SU-DHL-6 (cell line): ENCODE measurements around the gene SYT8.

ENCODE experiments used
- H2AFZ ChIP-seq: fragments of 200-600 bp; sonication (generic); 2 replicates; pipeline ENCODE4 v1.6.1; 2014; ENCODE audit warnings: low read depth, mild to moderate bottlenecking, moderate library complexity, mixed read lengths, antibody characterized with exemption, low read length; ENCODE audit not compliant: severe bottlenecking
- H3F3A ChIP-seq: fragments of 200-600 bp; shearing (Covaris generic); 2 replicates; pipeline ENCODE4 v1.6.0; 2016; ENCODE audit warnings: antibody characterized with exemption, mild to moderate bottlenecking; ENCODE audit not compliant: insufficient read depth
- H3K27ac ChIP-seq: fragments of 200-600 bp; sonication (generic); 2 replicates; pipeline ENCODE4 v1.5.1; 2016; ENCODE audit warnings: low read depth, mild to moderate bottlenecking, low read length, moderate library complexity, mixed read lengths
- H3K27me3 ChIP-seq: fragments of 200-600 bp; sonication (generic), shearing (Covaris generic); 2 replicates; pipeline ENCODE4 v1.6.0; 2014; ENCODE audit warnings: mild to moderate bottlenecking, low read length
- H3K36me3 ChIP-seq: fragments of 200-600 bp; sonication (generic); 2 replicates; pipeline ENCODE4 v1.6.1; 2014; ENCODE audit warnings: mild to moderate bottlenecking, low read length, mixed read lengths
- H3K4me2 ChIP-seq: fragments of 300-600, 200-600 bp; shearing (Covaris generic), sonication (generic); 2 replicates; pipeline ENCODE4 v1.6.0; 2014; ENCODE audit warnings: low read length, low read depth, mild to moderate bottlenecking; ENCODE audit not compliant: poor library complexity, severe bottlenecking
- H3K4me3 ChIP-seq: fragments of 200-600 bp; sonication (generic); 2 replicates; pipeline ENCODE4 v1.5.1; 2014; ENCODE audit warnings: antibody characterized with exemption, low read length, mild to moderate bottlenecking, mixed read lengths; ENCODE audit not compliant: insufficient read depth, poor library complexity, severe bottlenecking
- H3K79me2 ChIP-seq: fragments of 200-600 bp; sonication (generic); 2 replicates; pipeline ENCODE4 v1.6.1; 2014; ENCODE audit warnings: mild to moderate bottlenecking, low read length, moderate library complexity; ENCODE audit not compliant: insufficient read depth
- H3K9ac ChIP-seq: fragments of 200-600 bp; sonication (generic); 2 replicates; pipeline ENCODE4 v1.7.0; 2014; ENCODE audit warnings: mild to moderate bottlenecking, low read length
- H3K9me2 ChIP-seq: fragments of 200-600 bp; sonication (generic); replicated peaks from 2 replicates; pipeline ENCODE4 v1.6.1; 2014; ENCODE audit warnings: low read length; ENCODE audit not compliant: insufficient read depth
- H3K9me3 ChIP-seq: fragments of 200-600 bp; sonication (generic); 2 replicates; pipeline ENCODE4 v1.6.1; 2014; ENCODE audit warnings: low read length, mixed read lengths; ENCODE audit not compliant: insufficient read depth
- H4K20me1 ChIP-seq: fragments of 200-600 bp; sonication (generic); 2 replicates; pipeline ENCODE4 v1.6.1; 2014; ENCODE audit warnings: low read depth, mild to moderate bottlenecking, antibody characterized with exemption, low read length, moderate library complexity, mixed read lengths
- CTCF ChIP-seq: fragments of 200-600 bp; sonication (generic); IDR thresholded peaks from one replicate; pipeline ENCODE4 v1.5.1; 2017; ENCODE audit warnings: antibody characterized with exemption, mild to moderate bottlenecking, low read length, moderate library complexity; ENCODE audit not compliant: insufficient read depth, poor library complexity, severe bottlenecking
- EZH2phosphoT487 ChIP-seq: fragments of 200-600 bp; sonication (generic), shearing (Covaris generic); conservative IDR thresholded peaks from 2 replicates; pipeline ENCODE4 v1.6.1; 2018; ENCODE audit warnings: mild to moderate bottlenecking, antibody characterized with exemption, low read length, moderate library complexity, mixed read lengths

The SYT8 gene

GRCh38 chr11:1881442-1882264, 46.9 kb downstream of the SYT8 start:
- H3K9ac ChIP-seq, result no peak overlapping the region
- no peaks in the 10 kb centered on the region for H3K9me2 ChIP-seq
- no peak overlapping the region for H2AFZ ChIP-seq
- TF ChIP-seq CTCF, result no peak
- no peak for TF ChIP-seq EZH2phosphoT487
- H3K36me3 ChIP-seq, result peaks cover 15% of the 10 kb centered on the region
- H4K20me1 ChIP-seq, result no peaks in the 10 kb centered on the region; the same call in 1 of the 2 replicates
- no peaks in the 10 kb centered on the region for H3K79me2 ChIP-seq
- H3K27ac ChIP-seq, result no peak overlapping the region
- no peaks in the 10 kb centered on the region for H3K9me3 ChIP-seq
- no peaks in the 10 kb centered on the region for H3F3A ChIP-seq
- no peak overlapping the region for H3K4me3 ChIP-seq
- H3K4me2 ChIP-seq, result no peak overlapping the region
- no peaks in the 10 kb centered on the region for H3K27me3 ChIP-seq

- H3K79me2 ChIP-seq, result no peaks in the 10 kb centered on the region
- H3K27ac ChIP-seq, result no peak overlapping the region
- H2AFZ ChIP-seq, result no peak overlapping the region
- H3K27me3 ChIP-seq, result no peaks in the 10 kb centered on the region
- H3K36me3 ChIP-seq, result peaks cover 15% of the 10 kb centered on the region
- H3F3A ChIP-seq, result no peaks in the 10 kb centered on the region
- TF ChIP-seq EZH2phosphoT487 (no peak), CTCF (peak; percentile 96)
- H3K9me2 ChIP-seq, result no peaks in the 10 kb centered on the region
- no peaks in the 10 kb centered on the region; the same call in 1 of the 2 replicates for H4K20me1 ChIP-seq
- no peak overlapping the region for H3K4me3 ChIP-seq
- no peaks in the 10 kb centered on the region for H3K9me3 ChIP-seq
- H3K9ac ChIP-seq, result no peak overlapping the region
- H3K4me2 ChIP-seq, result no peak overlapping the region
Measured at GRCh38 chr11:1882265-1883238, 47.8 kb downstream of the SYT8 start.

GRCh38 chr11:1883346-1884302, 48.8 kb downstream of the SYT8 start:
- H4K20me1 ChIP-seq, result no peaks in the 10 kb centered on the region; the same call in 1 of the 2 replicates
- H3K27me3 ChIP-seq, result no peaks in the 10 kb centered on the region

More at GRCh38 chr11:1883346-1884302, 48.8 kb downstream of the SYT8 start:
- Histone ChIP-seq H3K36me3 (peaks cover 15% of the 10 kb centered on the region), H3K9me3 (no peaks in the 10 kb centered on the region), H3K4me3 (no peak overlapping the region), H3K9me2 (no peaks in the 10 kb centered on the region), H3K4me2 (no peak overlapping the region), H3K27ac (no peak overlapping the region), H3K79me2 (no peaks in the 10 kb centered on the region), H2AFZ (no peak overlapping the region), H3K9ac (no peak overlapping the region), H3F3A (no peaks in the 10 kb centered on the region)
- TF ChIP-seq EZH2phosphoT487 (no peak), CTCF (no peak)
